Gastrocnemius medialis (tissue), 4 donors: ENCODE results near the gene KCNQ2.

Experiments
- CTCF ChIP-seq, 5 experiments: fragments of 450-650 bp in 3 of 5; fragments of 200-600 bp in 2 of 5; sonication (generic) in 2 of 5; IDR thresholded peaks in 4 of 5; conservative IDR thresholded peaks in 1 of 5; 1 replicate in 4 of 5; 2 replicates in 1 of 5; pipeline ENCODE4 v1.5.1; 2016 to 2019; ENCODE audit warnings: antibody characterized with exemption in 5 of 5, mild to moderate bottlenecking in 3 of 5, moderate library complexity in 3 of 5
- POLR2A ChIP-seq, 2 donors: fragments of 450-650 bp; IDR thresholded peaks; one replicate each; pipeline ENCODE4 v1.6.1; 2017; ENCODE audit warnings: antibody characterized with exemption in 2 of 2, mild to moderate bottlenecking in 2 of 2, moderate library complexity in 2 of 2

DNA sequence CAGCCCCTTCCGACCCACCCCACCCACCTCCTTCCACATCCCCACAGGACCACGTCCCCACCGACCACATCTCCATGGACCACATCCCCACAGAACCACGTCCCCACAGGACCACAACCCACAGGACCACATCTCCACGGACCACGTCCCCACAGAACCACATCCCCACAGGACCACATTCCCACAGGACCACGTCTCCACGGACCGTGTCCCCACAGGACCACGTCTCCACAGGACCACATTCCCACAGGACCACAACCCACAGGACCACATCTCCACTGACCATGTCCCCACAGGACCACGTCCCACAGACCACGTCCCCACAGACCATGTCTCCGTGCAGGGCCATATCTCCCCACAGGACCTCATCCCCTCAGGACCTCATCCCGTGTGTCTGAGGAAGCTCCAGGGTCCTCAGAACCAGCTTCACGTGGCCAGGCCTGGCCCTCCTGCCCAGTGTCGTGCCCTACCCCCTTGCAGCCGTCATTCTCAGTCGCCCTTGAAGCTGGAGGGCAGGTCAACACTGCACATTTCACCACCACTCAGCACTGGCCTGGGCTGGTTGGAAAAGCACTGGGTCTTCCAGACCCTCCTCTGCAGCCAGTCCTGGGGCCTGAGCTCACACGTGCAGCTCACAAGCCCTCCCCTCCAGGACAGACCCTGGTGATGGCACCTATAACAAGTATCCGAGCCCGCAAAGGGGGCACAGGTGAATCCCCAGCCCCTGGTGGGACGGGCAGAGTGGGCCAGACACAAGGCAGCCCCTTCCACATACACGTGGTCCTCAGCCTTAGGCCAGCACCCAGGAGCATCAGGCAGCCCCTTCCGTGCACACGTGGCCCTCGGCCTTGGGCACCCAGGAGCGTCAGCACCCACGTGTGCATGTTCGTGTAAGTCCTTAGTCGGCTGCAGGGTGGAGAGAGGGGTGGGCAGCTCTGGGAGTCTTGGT is 115.2 kb downstream of the KCNQ2 start:
- TF ChIP-seq CTCF (IDR thresholded peaks at IDR 0.05 in 4 of 5, conservative IDR thresholded peaks at IDR 0.05 in 1 of 5) = no peak
- no peak for TF ChIP-seq POLR2A (IDR thresholded peaks at IDR 0.05)
